Calu3 (cell line): ENCODE measurements around the gene RAC2. TPM values are rescaled to one million over a fixed set of nuclear protein-coding genes. Genes with fewer than 3 reads are reported as not detected.

Experiments
- BruUV-seq: library from RNA; stranded (reverse); fragments of 400-500 nt; replicated peaks from 2 replicates; lab custom pipeline; 2021; lab: Mats Ljungman, UMichigan
- CTCF ChIA-PET: fragments of 300-600 bp; sonication (Branson Sonifier 250); formaldehyde crosslinking; loops from one replicate; lab custom pipeline; 2022; ENCODE audit warnings: antibody characterized with exemption; lab: Charles Lee
- DNase-seq: peaks from one replicate; pipeline ENCODE4 v3.0.0; 2022
- H3K27ac Mint-ChIP-seq: one replicate; pipeline ENCODE4 v1.8.0; 2022; ENCODE audit warnings: mixed read lengths; ENCODE audit not compliant: unreplicated experiment
- H3K27me3 Mint-ChIP-seq: one replicate; pipeline ENCODE4 v1.8.0; 2022; ENCODE audit warnings: mixed read lengths; ENCODE audit not compliant: unreplicated experiment
- H3K36me3 Mint-ChIP-seq: one replicate; pipeline ENCODE4 v1.8.0; 2022; ENCODE audit warnings: mild to moderate bottlenecking, moderate library complexity, mixed read lengths; ENCODE audit not compliant: insufficient read depth, unreplicated experiment
- H3K4me1 Mint-ChIP-seq: one replicate; pipeline ENCODE4 v1.8.0; 2022; ENCODE audit warnings: mild to moderate bottlenecking, low read depth, mixed read lengths; ENCODE audit not compliant: unreplicated experiment
- H3K4me3 Mint-ChIP-seq: one replicate; pipeline ENCODE4 v1.8.0; 2022; ENCODE audit warnings: mild to moderate bottlenecking, low read depth, moderate library complexity, mixed read lengths; ENCODE audit not compliant: unreplicated experiment
- H3K9me3 Mint-ChIP-seq: one replicate; pipeline ENCODE4 v1.8.0; 2022; ENCODE audit warnings: low read depth, mixed read lengths; ENCODE audit not compliant: unreplicated experiment
- CTCF ChIP-seq: fragments of 200-600 bp; IDR thresholded peaks from one replicate; pipeline ENCODE4 v1.8.0; 2022; ENCODE audit warnings: antibody characterized with exemption; ENCODE audit not compliant: unreplicated experiment
- intact Hi-C: fragments of 100-400 bp; cut with micrococcal nuclease; formaldehyde crosslinking; loops from one replicate; pipeline ENCODE4 v1.10.0; 2022; ENCODE audit not compliant: unreplicated experiment
- total RNA-seq: library from RNA; stranded (reverse); gene quantifications from 2 replicates; pipeline ENCODE4 v1.2.3, GENCODE V29; 2022

RAC2 gene
- total RNA-seq, 1 experiment from 2014 or later: 21.0 TPM

GRCh38 chr22:37196539-37197450 is 47.3 kb downstream of the RAC2 start:
- Mint-ChIP-seq H3K27me3 (no peaks in the 10 kb centered on the region), H3K4me3 (peak overlapping the region; percentile 85), H3K27ac (peak overlapping the region; percentile 91), H3K9me3 (no peaks in the 10 kb centered on the region), H3K36me3 (peaks cover 21% of the 10 kb centered on the region), H3K4me1 (peaks cover 44% of the 10 kb centered on the region)
- no TSS peak for BruUV-seq
- no peak for TF ChIP-seq CTCF
- peak; percentile 64 for DNase-seq
- CTCF ChIA-PET: interaction anchor here (0.8 to 2.0 kb wide), 8 partner anchors 8 to 164 kb away, joined by 3 to 9 read pairs (median 6); partner anchors contain the start of gene C1QTNF6
- intact Hi-C loops: loop anchor here (5.0 kb wide), 1 partner anchor 119 kb away; no protein-coding TSS in a partner anchor

- Mint-ChIP-seq H3K4me1 (peaks cover 44% of the 10 kb centered on the region), H3K9me3 (no peaks in the 10 kb centered on the region), H3K36me3 (peaks cover 21% of the 10 kb centered on the region), H3K4me3 (no peak overlapping the region), H3K27ac (peak overlapping the region; percentile 91), H3K27me3 (no peaks in the 10 kb centered on the region)
- TF ChIP-seq CTCF: no peak
- intact Hi-C loops: loop anchor here (5.0 kb wide), 1 partner anchor 119 kb away; no protein-coding TSS in a partner anchor
- CTCF ChIA-PET: no interaction called here
- BruUV-seq: no TSS peak
- no peak for DNase-seq
Observed at GRCh38 chr22:37195921-37196320, 48.1 kb downstream of the RAC2 start.

- H3K27me3 Mint-ChIP-seq: no peaks in the 10 kb centered on the region
- intact Hi-C loops: loop anchor here (5.0 kb wide), 1 partner anchor 117 kb away; no protein-coding TSS in a partner anchor
- no peaks in the 10 kb centered on the region for H3K9me3 Mint-ChIP-seq
Observed at GRCh38 chr22:37194750-37195149, 49.3 kb downstream of the RAC2 start.

More at GRCh38 chr22:37194750-37195149, 49.3 kb downstream of the RAC2 start:
- H3K4me3 Mint-ChIP-seq: no peak overlapping the region
- H3K36me3 Mint-ChIP-seq: peaks cover 21% of the 10 kb centered on the region
- TF ChIP-seq CTCF: no peak
- no peak for DNase-seq
- BruUV-seq: no TSS peak
- H3K27ac Mint-ChIP-seq: no peak overlapping the region
- CTCF ChIA-PET: no interaction called here
- H3K4me1 Mint-ChIP-seq: peaks cover 54% of the 10 kb centered on the region
